ENCODE measurements around the gene RNF220. TPM values are rescaled to one million over a fixed set of nuclear protein-coding genes. Genes with fewer than 3 reads are reported as not detected.

RNF220 gene
- total RNA-seq, 1 experiment from 2014 or later: 68.7 TPM

DNA sequence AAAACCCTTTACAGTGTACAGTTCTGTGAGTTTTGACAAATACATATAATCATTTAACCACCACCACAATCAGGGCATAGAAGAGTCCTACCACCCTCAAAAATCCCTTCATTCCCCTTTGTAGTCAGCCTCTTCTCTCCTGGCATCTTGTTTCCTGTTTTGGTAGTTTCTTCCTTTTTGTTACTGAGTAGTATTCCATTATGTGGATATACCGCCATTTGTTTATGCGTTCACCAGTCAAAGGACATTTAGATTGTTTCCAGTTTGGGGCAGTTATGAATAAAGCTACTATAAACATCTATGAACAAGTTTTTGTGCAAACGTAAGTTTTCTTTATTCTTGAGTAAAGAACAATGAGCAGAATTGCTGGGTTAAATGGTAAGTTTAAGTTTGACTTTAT is 49.6 kb downstream of the RNF220 start:
- H3K36me3 Mint-ChIP-seq (ENCODE audit: insufficient read depth, unreplicated experiment): no peaks in the 10 kb centered on the region
- TF ChIP-seq, protein P1, sequence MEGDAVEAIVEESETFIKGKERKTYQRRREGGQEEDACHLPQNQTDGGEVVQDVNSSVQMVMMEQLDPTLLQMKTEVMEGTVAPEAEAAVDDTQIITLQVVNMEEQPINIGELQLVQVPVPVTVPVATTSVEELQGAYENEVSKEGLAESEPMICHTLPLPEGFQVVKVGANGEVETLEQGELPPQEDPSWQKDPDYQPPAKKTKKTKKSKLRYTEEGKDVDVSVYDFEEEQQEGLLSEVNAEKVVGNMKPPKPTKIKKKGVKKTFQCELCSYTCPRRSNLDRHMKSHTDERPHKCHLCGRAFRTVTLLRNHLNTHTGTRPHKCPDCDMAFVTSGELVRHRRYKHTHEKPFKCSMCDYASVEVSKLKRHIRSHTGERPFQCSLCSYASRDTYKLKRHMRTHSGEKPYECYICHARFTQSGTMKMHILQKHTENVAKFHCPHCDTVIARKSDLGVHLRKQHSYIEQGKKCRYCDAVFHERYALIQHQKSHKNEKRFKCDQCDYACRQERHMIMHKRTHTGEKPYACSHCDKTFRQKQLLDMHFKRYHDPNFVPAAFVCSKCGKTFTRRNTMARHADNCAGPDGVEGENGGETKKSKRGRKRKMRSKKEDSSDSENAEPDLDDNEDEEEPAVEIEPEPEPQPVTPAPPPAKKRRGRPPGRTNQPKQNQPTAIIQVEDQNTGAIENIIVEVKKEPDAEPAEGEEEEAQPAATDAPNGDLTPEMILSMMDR (IDR thresholded peaks at IDR 0.05; ENCODE audit: unreplicated experiment): no peak
- no peak overlapping the region for H3K27ac Mint-ChIP-seq (ENCODE audit: unreplicated experiment)
- intact Hi-C loops (cut with micrococcal nuclease; ENCODE audit: unreplicated experiment): no loop called here
- no TSS peak for BruUV-seq (replicated peaks)
- CTCF ChIA-PET: interaction anchor here (0.6 kb wide), 1 partner anchor 115 kb away, joined by 7 read pairs; no protein-coding TSS in a partner anchor
- peaks cover 58% of the 10 kb centered on the region for H3K27me3 Mint-ChIP-seq (ENCODE audit: unreplicated experiment)
- no peaks in the 10 kb centered on the region for H3K4me1 Mint-ChIP-seq (ENCODE audit: low read depth, unreplicated experiment)
- no peaks in the 10 kb centered on the region for H3K9me3 Mint-ChIP-seq (ENCODE audit: low read depth, unreplicated experiment)
- no peak for DNase-seq
- H3K4me3 Mint-ChIP-seq (ENCODE audit: low read depth, unreplicated experiment): no peak overlapping the region

DNA sequence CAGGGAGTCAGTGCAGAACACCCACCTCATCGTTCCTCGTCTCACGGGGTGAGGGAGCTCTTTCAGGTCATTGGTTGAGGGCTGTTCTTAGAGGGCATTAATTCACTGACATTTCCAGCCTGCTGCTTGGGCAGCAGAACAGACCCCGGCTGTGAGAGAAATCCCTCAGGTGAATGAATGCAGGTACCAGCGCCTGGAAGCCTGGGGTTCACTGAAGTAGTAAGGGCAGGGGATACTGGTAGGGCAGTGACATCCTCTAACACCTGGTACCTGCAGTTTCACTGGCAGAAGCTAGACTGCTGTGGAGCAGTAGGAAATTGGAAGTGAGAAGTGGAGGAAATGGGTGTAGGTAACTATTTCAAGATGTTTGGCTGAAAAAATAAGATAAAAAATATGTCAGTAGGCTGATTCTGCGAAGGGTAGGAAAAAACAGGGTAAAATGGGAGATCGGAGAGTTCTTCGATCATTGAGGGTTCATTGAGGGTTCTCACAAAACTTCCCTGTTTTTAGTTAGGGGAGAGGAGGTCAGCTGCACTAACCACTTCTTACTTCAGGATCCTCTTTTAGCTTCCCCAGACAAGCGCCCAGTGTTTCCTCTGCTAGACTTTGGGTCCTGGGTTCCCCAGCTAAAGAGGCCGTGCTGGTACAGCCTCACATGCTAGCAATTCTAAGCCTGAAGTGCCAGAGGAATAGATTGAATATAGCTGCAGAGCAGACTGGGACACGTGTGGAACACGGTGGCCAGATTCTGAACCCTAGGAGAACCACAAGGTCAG is 55.2 kb downstream of the RNF220 start:
- Mint-ChIP-seq H3K4me1 (ENCODE audit: low read depth, unreplicated experiment) (no peaks in the 10 kb centered on the region), H3K27me3 (ENCODE audit: unreplicated experiment) (peaks cover 74% of the 10 kb centered on the region), H3K9me3 (ENCODE audit: low read depth, unreplicated experiment) (no peaks in the 10 kb centered on the region), H3K36me3 (ENCODE audit: insufficient read depth, unreplicated experiment) (no peaks in the 10 kb centered on the region), H3K27ac (ENCODE audit: unreplicated experiment) (no peak overlapping the region), H3K4me3 (ENCODE audit: low read depth, unreplicated experiment) (no peak overlapping the region)
- no peak for DNase-seq
- CTCF ChIA-PET: no interaction called here
- no TSS peak for BruUV-seq (replicated peaks)
- TF ChIP-seq, protein P1 (IDR thresholded peaks at IDR 0.05; ENCODE audit: unreplicated experiment): no peak
- intact Hi-C loops (cut with micrococcal nuclease; ENCODE audit: unreplicated experiment): no loop called here

DNA sequence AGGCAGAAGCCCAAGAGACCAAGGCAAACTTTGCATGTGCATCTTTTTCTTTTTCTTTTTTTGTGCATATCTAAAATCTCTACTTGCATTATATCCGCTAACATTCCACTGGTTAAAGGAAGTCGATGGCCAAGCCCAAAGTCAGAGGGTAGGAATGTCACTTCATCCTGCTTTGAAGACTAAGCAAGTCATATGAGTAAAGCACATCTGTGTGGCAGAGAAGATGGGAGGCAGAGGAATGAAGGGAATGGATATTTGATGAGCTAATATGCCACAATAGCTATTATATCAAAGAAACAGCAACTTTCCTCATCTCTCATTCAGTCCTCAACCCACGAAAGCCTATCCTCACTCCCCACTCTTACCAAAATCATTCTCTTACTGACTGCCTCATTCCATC is 59.3 kb downstream of the RNF220 start:
- no peak for DNase-seq
- no peaks in the 10 kb centered on the region for H3K4me1 Mint-ChIP-seq (ENCODE audit: low read depth, unreplicated experiment)
- no peak overlapping the region for H3K27ac Mint-ChIP-seq (ENCODE audit: unreplicated experiment)
- intact Hi-C loops (cut with micrococcal nuclease; ENCODE audit: unreplicated experiment): no loop called here
- no peak overlapping the region for H3K4me3 Mint-ChIP-seq (ENCODE audit: low read depth, unreplicated experiment)
- H3K36me3 Mint-ChIP-seq (ENCODE audit: insufficient read depth, unreplicated experiment): no peaks in the 10 kb centered on the region
- CTCF ChIA-PET: no interaction called here
- H3K27me3 Mint-ChIP-seq (ENCODE audit: unreplicated experiment): peaks cover 45% of the 10 kb centered on the region
- no TSS peak for BruUV-seq (replicated peaks)
- no peaks in the 10 kb centered on the region for H3K9me3 Mint-ChIP-seq (ENCODE audit: low read depth, unreplicated experiment)
- TF ChIP-seq, protein P1 (IDR thresholded peaks at IDR 0.05; ENCODE audit: unreplicated experiment): no peak

DNA sequence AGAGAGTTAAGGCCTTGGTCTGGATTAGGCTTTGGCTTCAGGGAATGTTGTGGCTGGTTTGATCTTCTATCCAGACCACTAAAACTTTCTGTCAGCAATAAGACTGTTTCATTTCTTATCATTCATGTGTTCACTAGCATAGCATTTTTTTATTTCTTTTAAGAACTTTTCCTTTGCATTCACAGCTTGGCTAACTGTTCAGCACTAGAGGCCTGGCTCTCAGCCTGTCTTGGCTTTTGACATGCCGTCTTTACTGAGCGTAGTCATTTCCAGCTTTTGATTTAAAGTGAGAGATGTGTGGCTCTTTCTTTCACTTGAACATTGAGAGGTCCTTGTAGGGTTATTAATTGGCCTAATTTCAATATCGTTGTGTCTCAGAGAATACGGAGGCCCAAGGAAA is 62.5 kb downstream of the RNF220 start:
- intact Hi-C loops (cut with micrococcal nuclease; ENCODE audit: unreplicated experiment): no loop called here
- no peak overlapping the region for H3K4me3 Mint-ChIP-seq (ENCODE audit: low read depth, unreplicated experiment)
- H3K9me3 Mint-ChIP-seq (ENCODE audit: low read depth, unreplicated experiment): no peaks in the 10 kb centered on the region
- H3K4me1 Mint-ChIP-seq (ENCODE audit: low read depth, unreplicated experiment): no peaks in the 10 kb centered on the region
- no peaks in the 10 kb centered on the region for H3K36me3 Mint-ChIP-seq (ENCODE audit: insufficient read depth, unreplicated experiment)
- BruUV-seq (replicated peaks): no TSS peak
- CTCF ChIA-PET: no interaction called here
- TF ChIP-seq, protein P1 (IDR thresholded peaks at IDR 0.05; ENCODE audit: unreplicated experiment): no peak
- no peak overlapping the region for H3K27ac Mint-ChIP-seq (ENCODE audit: unreplicated experiment)
- DNase-seq: no peak
- H3K27me3 Mint-ChIP-seq (ENCODE audit: unreplicated experiment): peaks cover 59% of the 10 kb centered on the region
